WTC11 (cell line): ENCODE measurements around the gene REG4. TPM values are rescaled to one million over a fixed set of nuclear protein-coding genes. Genes with fewer than 3 reads are reported as not detected.

ENCODE experiments used
- ATAC-seq: fragments of 200-7000 bp; cut with Tn5 transposase; 2 replicates; pipeline ENCODE4 v1.10.0; 2021; ENCODE audit warnings: mild to moderate bottlenecking, moderate library complexity
- CTCF ChIA-PET: fragments of 300-600 bp; sonication (Branson Sonifier 250); formaldehyde crosslinking; loops from one replicate; lab custom pipeline; 2021; ENCODE audit warnings: antibody characterized with exemption; lab: Charles Lee
- POLR2A ChIA-PET: fragments of 350-600 bp; sonication (Branson Sonifier 250); formaldehyde crosslinking; loops from one replicate; lab custom pipeline; 2021; ENCODE audit warnings: antibody characterized with exemption; lab: Charles Lee
- DNase-seq: peaks from one replicate; pipeline ENCODE4 v3.0.0; 2021; ENCODE audit warnings: low spot score
- H3K27ac Mint-ChIP-seq: 2 replicates; pipeline ENCODE4 v1.8.0; 2021; ENCODE audit warnings: mixed read lengths
- H3K27me3 Mint-ChIP-seq: 2 replicates; pipeline ENCODE4 v1.8.0; 2021; ENCODE audit warnings: low read depth, mild to moderate bottlenecking, moderate library complexity, mixed read lengths
- H3K36me3 Mint-ChIP-seq: 2 replicates; pipeline ENCODE4 v1.8.0; 2021; ENCODE audit warnings: mixed read lengths
- H3K4me1 Mint-ChIP-seq: 2 replicates; pipeline ENCODE4 v1.8.0; 2022; ENCODE audit warnings: mixed read lengths
- H3K4me3 Mint-ChIP-seq: 2 replicates; pipeline ENCODE4 v1.8.0; 2021; ENCODE audit warnings: mild to moderate bottlenecking, moderate library complexity, mixed read lengths
- H3K9me3 Mint-ChIP-seq: 2 replicates; pipeline ENCODE4 v1.8.0; 2021; ENCODE audit warnings: mixed read lengths
- ATF1 ChIP-seq: sonication (generic); formaldehyde crosslinking; IDR thresholded peaks from 2 replicates; pipeline ENCODE4 v1.8.1; 2023; ENCODE audit warnings: mild to moderate bottlenecking, moderate library complexity, missing genetic modification reagents
- CBFB ChIP-seq: sonication (generic); formaldehyde crosslinking; IDR thresholded peaks from 2 replicates; pipeline ENCODE4 v1.8.1; 2022; ENCODE audit warnings: mild to moderate bottlenecking, low read depth, missing genetic modification reagents
- CREM ChIP-seq: sonication (generic); formaldehyde crosslinking; IDR thresholded peaks from 2 replicates; pipeline ENCODE4 v1.8.1; 2022; ENCODE audit warnings: mild to moderate bottlenecking, missing genetic modification reagents, moderate library complexity
- ELF4 ChIP-seq: sonication (generic); formaldehyde crosslinking; IDR thresholded peaks from 2 replicates; pipeline ENCODE4 v1.8.1; 2022; ENCODE audit warnings: low read depth, mild to moderate bottlenecking, moderate library complexity, missing genetic modification reagents
- GRHL2 ChIP-seq: fragments of 250-450 bp; sonication (Bioruptor Pico); IDR thresholded peaks from 2 replicates; pipeline ENCODE4 v1.8.0; 2022; ENCODE audit warnings: mild to moderate bottlenecking, moderate library complexity; ENCODE audit not compliant: insufficient replicate concordance, severe bottlenecking
- JAZF1 ChIP-seq: fragments of 250-450 bp; sonication (Bioruptor Pico); IDR thresholded peaks from 2 replicates; pipeline ENCODE4 v1.9.0; 2021; ENCODE audit warnings: moderate library complexity, mild to moderate bottlenecking, inconsistent platforms
- JUN ChIP-seq: sonication (generic); formaldehyde crosslinking; IDR thresholded peaks from 2 replicates; pipeline ENCODE4 v1.8.0; 2023; ENCODE audit warnings: mild to moderate bottlenecking, missing genetic modification reagents
- NFYB ChIP-seq: sonication (generic); formaldehyde crosslinking; conservative IDR thresholded peaks from 2 replicates; pipeline ENCODE4 v1.8.0; 2022; ENCODE audit warnings: low read depth, missing genetic modification reagents
- RELA ChIP-seq: sonication (generic); formaldehyde crosslinking; IDR thresholded peaks from 2 replicates; pipeline ENCODE4 v1.8.1; 2022; ENCODE audit warnings: missing genetic modification reagents, mild to moderate bottlenecking, borderline replicate concordance
- SMAD4 ChIP-seq: sonication (generic); formaldehyde crosslinking; IDR thresholded peaks from 2 replicates; pipeline ENCODE4 v1.8.0; 2022; ENCODE audit warnings: mild to moderate bottlenecking, missing genetic modification reagents
- TEAD1 ChIP-seq: sonication (generic); formaldehyde crosslinking; IDR thresholded peaks from 2 replicates; pipeline ENCODE4 v1.8.0; 2022; ENCODE audit warnings: mild to moderate bottlenecking, missing genetic modification reagents
- ZNF232 ChIP-seq: sonication (generic); formaldehyde crosslinking; IDR thresholded peaks from 2 replicates; pipeline ENCODE4 v1.8.0; 2022; ENCODE audit warnings: mild to moderate bottlenecking, missing genetic modification reagents
- total RNA-seq: library from RNA; stranded (reverse); gene quantifications from 3 replicates; pipeline ENCODE4 v1.2.3, GENCODE V29; 2021
- TF ChIP-seq, protein P1 (sequence below): sonication (generic); formaldehyde crosslinking; IDR thresholded peaks from 2 replicates; pipeline ENCODE4 v1.8.1; 2023; ENCODE audit warnings: mild to moderate bottlenecking, missing genetic modification reagents, moderate library complexity
- TF ChIP-seq, protein P2 (sequence below): sonication (generic); formaldehyde crosslinking; IDR thresholded peaks from 2 replicates; pipeline ENCODE4 v1.8.0; 2023; ENCODE audit warnings: missing genetic modification reagents, mild to moderate bottlenecking, borderline replicate concordance
- TF ChIP-seq, protein P3 (sequence below): sonication (generic); formaldehyde crosslinking; IDR thresholded peaks from 2 replicates; pipeline ENCODE4 v1.8.1; 2022; ENCODE audit warnings: mild to moderate bottlenecking, moderate library complexity, missing genetic modification reagents
- TF ChIP-seq, protein P4 (sequence below): sonication (generic); formaldehyde crosslinking; IDR thresholded peaks from 2 replicates; pipeline ENCODE4 v1.8.1; 2022; ENCODE audit warnings: low read depth, mild to moderate bottlenecking, moderate library complexity, missing genetic modification reagents, borderline replicate concordance
- TF ChIP-seq, protein P5 (sequence below): fragments of 250-450 bp; sonication (Bioruptor Pico); IDR thresholded peaks from 2 replicates; pipeline ENCODE4 v1.8.0; 2021; ENCODE audit warnings: mild to moderate bottlenecking
- TF ChIP-seq, protein P6 (sequence below): sonication (generic); formaldehyde crosslinking; IDR thresholded peaks from 2 replicates; pipeline ENCODE4 v1.8.1; 2022; ENCODE audit warnings: low read depth, missing genetic modification reagents, borderline replicate concordance
- TF ChIP-seq, protein P7 (sequence below): sonication (generic); formaldehyde crosslinking; conservative IDR thresholded peaks from 2 replicates; pipeline ENCODE4 v1.8.1; 2022; ENCODE audit warnings: mild to moderate bottlenecking, missing genetic modification reagents

REG4 gene
- total RNA-seq, 1 experiment from 2014 or later: 0.31 TPM

DNA sequence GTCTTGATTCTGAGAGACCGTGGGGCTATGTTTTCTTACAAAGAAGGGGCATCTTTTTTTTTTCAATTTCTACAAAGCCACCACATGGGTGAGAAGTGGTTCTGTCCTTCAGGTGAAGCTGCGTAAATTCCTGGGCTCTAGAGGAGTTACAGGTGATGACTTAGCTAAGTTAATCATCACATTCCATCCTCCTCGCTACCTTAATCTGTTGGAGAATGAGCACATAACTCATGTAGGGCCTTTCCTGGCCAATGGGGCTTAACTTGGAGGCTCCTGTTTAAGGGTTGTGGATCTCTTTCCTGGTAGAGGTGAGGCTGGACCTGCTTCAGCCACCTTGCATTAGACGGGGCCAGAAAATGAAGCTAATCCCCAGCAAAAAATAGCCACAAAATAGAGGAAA, 19.9 kb downstream of the REG4 start:
- ChIA-PET POLR2A (no interaction called here), CTCF (interaction anchor here (1.2 kb wide), 1 partner anchor 18 kb away, joined by 3 read pairs; no protein-coding TSS in a partner anchor)
- Mint-ChIP-seq H3K4me1 (no peaks in the 10 kb centered on the region), H3K27me3 (no peaks in the 10 kb centered on the region), H3K36me3 (no peaks in the 10 kb centered on the region), H3K9me3 (no peaks in the 10 kb centered on the region), H3K27ac (no peak overlapping the region), H3K4me3 (no peak overlapping the region)
- DNase-seq (no peak), ATAC-seq (no peak; the same call in 1 of the 2 replicates)
- TF ChIP-seq CREM (no peak), ZNF232 (CRISPR knock-in tag) (no peak), JAZF1 (CRISPR knock-in tag) (no peak), CBFB (CRISPR knock-in tag) (no peak), TEAD1 (CRISPR knock-in tag) (no peak), NFYB (CRISPR knock-in tag) (no peak), GRHL2 (CRISPR knock-in tag) (no peak), JUN (no peak), ELF4 (CRISPR knock-in tag) (no peak), RELA (no peak), ATF1 (CRISPR knock-in tag) (no peak), SMAD4 (CRISPR knock-in tag) (no peak)
- TF ChIP-seq, protein P1, sequence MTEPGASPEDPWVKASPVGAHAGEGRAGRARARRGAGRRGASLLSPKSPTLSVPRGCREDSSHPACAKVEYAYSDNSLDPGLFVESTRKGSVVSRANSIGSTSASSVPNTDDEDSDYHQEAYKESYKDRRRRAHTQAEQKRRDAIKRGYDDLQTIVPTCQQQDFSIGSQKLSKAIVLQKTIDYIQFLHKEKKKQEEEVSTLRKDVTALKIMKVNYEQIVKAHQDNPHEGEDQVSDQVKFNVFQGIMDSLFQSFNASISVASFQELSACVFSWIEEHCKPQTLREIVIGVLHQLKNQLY (CRISPR knock-in tag): no peak
- TF ChIP-seq, protein P2, sequence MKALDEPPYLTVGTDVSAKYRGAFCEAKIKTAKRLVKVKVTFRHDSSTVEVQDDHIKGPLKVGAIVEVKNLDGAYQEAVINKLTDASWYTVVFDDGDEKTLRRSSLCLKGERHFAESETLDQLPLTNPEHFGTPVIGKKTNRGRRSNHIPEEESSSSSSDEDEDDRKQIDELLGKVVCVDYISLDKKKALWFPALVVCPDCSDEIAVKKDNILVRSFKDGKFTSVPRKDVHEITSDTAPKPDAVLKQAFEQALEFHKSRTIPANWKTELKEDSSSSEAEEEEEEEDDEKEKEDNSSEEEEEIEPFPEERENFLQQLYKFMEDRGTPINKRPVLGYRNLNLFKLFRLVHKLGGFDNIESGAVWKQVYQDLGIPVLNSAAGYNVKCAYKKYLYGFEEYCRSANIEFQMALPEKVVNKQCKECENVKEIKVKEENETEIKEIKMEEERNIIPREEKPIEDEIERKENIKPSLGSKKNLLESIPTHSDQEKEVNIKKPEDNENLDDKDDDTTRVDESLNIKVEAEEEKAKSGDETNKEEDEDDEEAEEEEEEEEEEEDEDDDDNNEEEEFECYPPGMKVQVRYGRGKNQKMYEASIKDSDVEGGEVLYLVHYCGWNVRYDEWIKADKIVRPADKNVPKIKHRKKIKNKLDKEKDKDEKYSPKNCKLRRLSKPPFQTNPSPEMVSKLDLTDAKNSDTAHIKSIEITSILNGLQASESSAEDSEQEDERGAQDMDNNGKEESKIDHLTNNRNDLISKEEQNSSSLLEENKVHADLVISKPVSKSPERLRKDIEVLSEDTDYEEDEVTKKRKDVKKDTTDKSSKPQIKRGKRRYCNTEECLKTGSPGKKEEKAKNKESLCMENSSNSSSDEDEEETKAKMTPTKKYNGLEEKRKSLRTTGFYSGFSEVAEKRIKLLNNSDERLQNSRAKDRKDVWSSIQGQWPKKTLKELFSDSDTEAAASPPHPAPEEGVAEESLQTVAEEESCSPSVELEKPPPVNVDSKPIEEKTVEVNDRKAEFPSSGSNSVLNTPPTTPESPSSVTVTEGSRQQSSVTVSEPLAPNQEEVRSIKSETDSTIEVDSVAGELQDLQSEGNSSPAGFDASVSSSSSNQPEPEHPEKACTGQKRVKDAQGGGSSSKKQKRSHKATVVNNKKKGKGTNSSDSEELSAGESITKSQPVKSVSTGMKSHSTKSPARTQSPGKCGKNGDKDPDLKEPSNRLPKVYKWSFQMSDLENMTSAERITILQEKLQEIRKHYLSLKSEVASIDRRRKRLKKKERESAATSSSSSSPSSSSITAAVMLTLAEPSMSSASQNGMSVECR (CRISPR knock-in tag): no peak
- TF ChIP-seq, protein P3, sequence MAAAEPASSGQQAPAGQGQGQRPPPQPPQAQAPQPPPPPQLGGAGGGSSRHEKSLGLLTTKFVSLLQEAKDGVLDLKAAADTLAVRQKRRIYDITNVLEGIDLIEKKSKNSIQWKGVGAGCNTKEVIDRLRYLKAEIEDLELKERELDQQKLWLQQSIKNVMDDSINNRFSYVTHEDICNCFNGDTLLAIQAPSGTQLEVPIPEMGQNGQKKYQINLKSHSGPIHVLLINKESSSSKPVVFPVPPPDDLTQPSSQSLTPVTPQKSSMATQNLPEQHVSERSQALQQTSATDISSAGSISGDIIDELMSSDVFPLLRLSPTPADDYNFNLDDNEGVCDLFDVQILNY (CRISPR knock-in tag): no peak
- TF ChIP-seq, protein P4, sequence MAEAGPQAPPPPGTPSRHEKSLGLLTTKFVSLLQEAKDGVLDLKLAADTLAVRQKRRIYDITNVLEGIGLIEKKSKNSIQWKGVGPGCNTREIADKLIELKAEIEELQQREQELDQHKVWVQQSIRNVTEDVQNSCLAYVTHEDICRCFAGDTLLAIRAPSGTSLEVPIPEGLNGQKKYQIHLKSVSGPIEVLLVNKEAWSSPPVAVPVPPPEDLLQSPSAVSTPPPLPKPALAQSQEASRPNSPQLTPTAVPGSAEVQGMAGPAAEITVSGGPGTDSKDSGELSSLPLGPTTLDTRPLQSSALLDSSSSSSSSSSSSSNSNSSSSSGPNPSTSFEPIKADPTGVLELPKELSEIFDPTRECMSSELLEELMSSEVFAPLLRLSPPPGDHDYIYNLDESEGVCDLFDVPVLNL (CRISPR knock-in tag): no peak
- TF ChIP-seq, protein P5, sequence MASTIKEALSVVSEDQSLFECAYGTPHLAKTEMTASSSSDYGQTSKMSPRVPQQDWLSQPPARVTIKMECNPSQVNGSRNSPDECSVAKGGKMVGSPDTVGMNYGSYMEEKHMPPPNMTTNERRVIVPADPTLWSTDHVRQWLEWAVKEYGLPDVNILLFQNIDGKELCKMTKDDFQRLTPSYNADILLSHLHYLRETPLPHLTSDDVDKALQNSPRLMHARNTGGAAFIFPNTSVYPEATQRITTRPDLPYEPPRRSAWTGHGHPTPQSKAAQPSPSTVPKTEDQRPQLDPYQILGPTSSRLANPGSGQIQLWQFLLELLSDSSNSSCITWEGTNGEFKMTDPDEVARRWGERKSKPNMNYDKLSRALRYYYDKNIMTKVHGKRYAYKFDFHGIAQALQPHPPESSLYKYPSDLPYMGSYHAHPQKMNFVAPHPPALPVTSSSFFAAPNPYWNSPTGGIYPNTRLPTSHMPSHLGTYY (CRISPR knock-in tag): no peak
- TF ChIP-seq, protein P6, sequence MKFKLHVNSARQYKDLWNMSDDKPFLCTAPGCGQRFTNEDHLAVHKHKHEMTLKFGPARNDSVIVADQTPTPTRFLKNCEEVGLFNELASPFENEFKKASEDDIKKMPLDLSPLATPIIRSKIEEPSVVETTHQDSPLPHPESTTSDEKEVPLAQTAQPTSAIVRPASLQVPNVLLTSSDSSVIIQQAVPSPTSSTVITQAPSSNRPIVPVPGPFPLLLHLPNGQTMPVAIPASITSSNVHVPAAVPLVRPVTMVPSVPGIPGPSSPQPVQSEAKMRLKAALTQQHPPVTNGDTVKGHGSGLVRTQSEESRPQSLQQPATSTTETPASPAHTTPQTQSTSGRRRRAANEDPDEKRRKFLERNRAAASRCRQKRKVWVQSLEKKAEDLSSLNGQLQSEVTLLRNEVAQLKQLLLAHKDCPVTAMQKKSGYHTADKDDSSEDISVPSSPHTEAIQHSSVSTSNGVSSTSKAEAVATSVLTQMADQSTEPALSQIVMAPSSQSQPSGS (CRISPR knock-in tag): no peak
- TF ChIP-seq, protein P7, sequence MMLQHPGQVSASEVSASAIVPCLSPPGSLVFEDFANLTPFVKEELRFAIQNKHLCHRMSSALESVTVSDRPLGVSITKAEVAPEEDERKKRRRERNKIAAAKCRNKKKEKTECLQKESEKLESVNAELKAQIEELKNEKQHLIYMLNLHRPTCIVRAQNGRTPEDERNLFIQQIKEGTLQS (CRISPR knock-in tag): no peak
